Muscle of arm (tissue), 12 donors: ENCODE results near the gene SUGP1. TPM values are rescaled to one million over a fixed set of nuclear protein-coding genes. Genes with fewer than 3 reads are reported as not detected.

ENCODE experiments used
- DNase-seq: peaks from one replicate; pipeline ENCODE4 v3.0.0-alpha.2; 2013
- polyA plus RNA-seq, 12 donors: library from polyadenylated mRNA; unstranded; fragments of 120-200 nt; gene quantifications; one replicate each; pipeline ENCODE4 v1.2.1, GENCODE V29; 2013; ENCODE audit not compliant: insufficient read length in 12 of 12

SUGP1 gene
- polyA plus RNA-seq, 12 donors: 30.7 to 60.9 (median 35.2) TPM; not detected in 1

- no peak for DNase-seq
Observed at GRCh38 chr19:19304186-19304965, 15.9 kb downstream of the SUGP1 start.

- no peak for DNase-seq
Observed at GRCh38 chr19:19303411-19303810, 16.9 kb downstream of the SUGP1 start.

- no peak for DNase-seq
Observed at GRCh38 chr19:19300613-19301012, 19.7 kb downstream of the SUGP1 start.

GRCh38 chr19:19297759-19298158 lies 22.6 kb downstream of the SUGP1 start:
- no peak for DNase-seq

- no peak for DNase-seq
Observed at GRCh38 chr19:19296953-19297689, 23.2 kb downstream of the SUGP1 start.

- DNase-seq: no peak
Observed at GRCh38 chr19:19294914-19295313, 25.4 kb downstream of the SUGP1 start.

GRCh38 chr19:19292607-19293006 lies 27.7 kb downstream of the SUGP1 start:
- DNase-seq: no peak

GRCh38 chr19:19285686-19286085 lies 34.6 kb downstream of the SUGP1 start:
- no peak for DNase-seq

GRCh38 chr19:19280561-19280960 lies 39.7 kb downstream of the SUGP1 start:
- no peak for DNase-seq

- DNase-seq: no peak
Observed at GRCh38 chr19:19279853-19280252, 40.5 kb downstream of the SUGP1 start.

GRCh38 chr19:19279062-19279612 lies 41.2 kb downstream of the SUGP1 start:
- DNase-seq: no peak

GRCh38 chr19:19278315-19278714 lies 42.0 kb downstream of the SUGP1 start:
- no peak for DNase-seq

- no peak for DNase-seq
Observed at GRCh38 chr19:19276851-19277250, 43.5 kb downstream of the SUGP1 start.

GRCh38 chr19:19276386-19276785 lies 43.9 kb downstream of the SUGP1 start:
- DNase-seq: no peak

GRCh38 chr19:19274716-19275565 lies 45.4 kb downstream of the SUGP1 start:
- no peak for DNase-seq

- DNase-seq: no peak
Observed at GRCh38 chr19:19274146-19274545, 46.2 kb downstream of the SUGP1 start.

GRCh38 chr19:19271828-19272599 lies 48.3 kb downstream of the SUGP1 start:
- no peak for DNase-seq

- no peak for DNase-seq
Observed at GRCh38 chr19:19270749-19271571, 49.3 kb downstream of the SUGP1 start.

GRCh38 chr19:19269952-19270694 lies 50.2 kb downstream of the SUGP1 start:
- no peak for DNase-seq
